ENCODE data around the gene IRS2.

The IRS2 gene

DNA sequence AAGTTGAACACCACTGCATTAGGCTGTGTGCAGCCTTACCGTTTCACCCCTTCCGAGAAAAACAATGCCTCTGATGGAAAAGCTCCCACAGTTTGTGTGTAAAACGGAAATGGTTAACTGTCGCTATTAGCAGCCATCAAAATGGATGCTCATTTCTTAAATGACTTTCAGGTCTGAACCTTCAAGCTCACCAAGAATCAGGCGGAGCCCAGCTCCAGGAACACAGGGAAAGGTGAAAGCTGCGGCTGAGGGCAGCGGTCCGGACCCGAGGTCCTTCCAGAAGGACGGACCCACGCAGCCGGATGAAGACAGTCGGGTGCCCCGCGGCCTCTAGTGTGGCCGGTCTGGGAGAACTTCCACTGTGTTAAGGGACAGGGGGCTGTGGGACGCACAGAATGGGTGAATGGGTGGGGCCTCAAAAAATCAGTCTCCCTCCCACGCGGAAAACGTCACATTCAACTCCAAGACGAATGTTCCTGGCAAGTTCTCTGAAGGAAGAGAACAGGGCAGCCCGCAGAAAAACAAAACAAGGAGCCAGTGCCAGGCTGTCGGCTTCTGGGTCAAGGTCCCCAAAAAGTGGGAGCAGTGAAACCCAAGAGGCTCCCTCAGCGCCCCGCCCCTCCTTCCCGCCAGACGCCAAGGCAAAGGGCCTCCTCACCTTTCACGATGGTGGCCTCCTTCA lies 4.9 kb downstream of the IRS2 start:
- no peaks in the 10 kb centered on the region for H3K9me3 ChIP-seq (ENCODE audit: control insufficient read depth, low read length)
- no peaks in the 10 kb centered on the region for H3K27me3 ChIP-seq (ENCODE audit: control insufficient read depth, insufficient read depth, low read length)
- H3K27ac ChIP-seq = no peak overlapping the region
- peaks cover 3% of the 10 kb centered on the region for H3K4me1 ChIP-seq
- H2AFZ ChIP-seq = no peak overlapping the region
- no peaks in the 10 kb centered on the region for H3K36me3 ChIP-seq (ENCODE audit: control insufficient read depth, insufficient read depth, low read length)
- H3K4me2 ChIP-seq (ENCODE audit: low read length) = no peak overlapping the region
- no peaks in the 10 kb centered on the region for H3K79me2 ChIP-seq
- TF ChIP-seq, protein P1, sequence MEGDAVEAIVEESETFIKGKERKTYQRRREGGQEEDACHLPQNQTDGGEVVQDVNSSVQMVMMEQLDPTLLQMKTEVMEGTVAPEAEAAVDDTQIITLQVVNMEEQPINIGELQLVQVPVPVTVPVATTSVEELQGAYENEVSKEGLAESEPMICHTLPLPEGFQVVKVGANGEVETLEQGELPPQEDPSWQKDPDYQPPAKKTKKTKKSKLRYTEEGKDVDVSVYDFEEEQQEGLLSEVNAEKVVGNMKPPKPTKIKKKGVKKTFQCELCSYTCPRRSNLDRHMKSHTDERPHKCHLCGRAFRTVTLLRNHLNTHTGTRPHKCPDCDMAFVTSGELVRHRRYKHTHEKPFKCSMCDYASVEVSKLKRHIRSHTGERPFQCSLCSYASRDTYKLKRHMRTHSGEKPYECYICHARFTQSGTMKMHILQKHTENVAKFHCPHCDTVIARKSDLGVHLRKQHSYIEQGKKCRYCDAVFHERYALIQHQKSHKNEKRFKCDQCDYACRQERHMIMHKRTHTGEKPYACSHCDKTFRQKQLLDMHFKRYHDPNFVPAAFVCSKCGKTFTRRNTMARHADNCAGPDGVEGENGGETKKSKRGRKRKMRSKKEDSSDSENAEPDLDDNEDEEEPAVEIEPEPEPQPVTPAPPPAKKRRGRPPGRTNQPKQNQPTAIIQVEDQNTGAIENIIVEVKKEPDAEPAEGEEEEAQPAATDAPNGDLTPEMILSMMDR (IDR thresholded peaks at IDR 0.05) = no peak
- H3K4me3 ChIP-seq (ENCODE audit: low read depth, low read length) = no peak overlapping the region
- H3K9ac ChIP-seq = no peak overlapping the region

DNA sequence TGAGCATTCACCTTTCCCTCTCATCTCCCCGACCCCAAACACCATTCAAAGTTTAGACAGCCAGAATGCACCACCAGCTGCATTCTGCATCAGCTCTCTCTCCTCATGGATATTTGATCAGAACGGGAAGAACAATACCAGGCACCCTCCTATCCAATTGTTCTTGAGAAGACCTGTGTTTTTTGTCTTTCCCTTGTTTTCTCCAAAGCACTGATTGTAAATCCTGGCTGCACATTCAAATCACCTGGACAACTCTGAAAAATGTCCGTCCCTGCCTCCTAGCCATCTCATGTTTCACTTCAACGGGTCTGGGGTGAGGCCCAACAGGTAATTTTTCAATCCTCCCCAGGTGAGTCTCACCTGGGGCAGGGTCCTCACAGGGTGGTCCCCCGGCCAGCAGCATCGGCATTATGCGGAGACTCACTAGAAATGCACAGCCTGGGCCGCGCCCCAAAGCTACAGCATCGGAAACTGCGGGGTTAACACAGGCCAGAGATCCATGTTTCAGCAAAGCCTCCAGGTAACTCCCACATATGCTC lies 5.5 kb downstream of the IRS2 start:
- Histone ChIP-seq H3K4me1 (peaks cover 3% of the 10 kb centered on the region), H3K36me3 (ENCODE audit: control insufficient read depth, insufficient read depth, low read length) (no peaks in the 10 kb centered on the region), H3K79me2 (no peaks in the 10 kb centered on the region), H3K4me3 (ENCODE audit: low read depth, low read length) (no peak overlapping the region), H3K4me2 (ENCODE audit: low read length) (peak overlapping the region; percentile 27), H2AFZ (no peak overlapping the region), H3K27me3 (ENCODE audit: control insufficient read depth, insufficient read depth, low read length) (no peaks in the 10 kb centered on the region), H3K27ac (no peak overlapping the region), H3K9ac (no peak overlapping the region), H3K9me3 (ENCODE audit: control insufficient read depth, low read length) (no peaks in the 10 kb centered on the region)
- TF ChIP-seq, protein P1 (IDR thresholded peaks at IDR 0.05) = no peak

DNA sequence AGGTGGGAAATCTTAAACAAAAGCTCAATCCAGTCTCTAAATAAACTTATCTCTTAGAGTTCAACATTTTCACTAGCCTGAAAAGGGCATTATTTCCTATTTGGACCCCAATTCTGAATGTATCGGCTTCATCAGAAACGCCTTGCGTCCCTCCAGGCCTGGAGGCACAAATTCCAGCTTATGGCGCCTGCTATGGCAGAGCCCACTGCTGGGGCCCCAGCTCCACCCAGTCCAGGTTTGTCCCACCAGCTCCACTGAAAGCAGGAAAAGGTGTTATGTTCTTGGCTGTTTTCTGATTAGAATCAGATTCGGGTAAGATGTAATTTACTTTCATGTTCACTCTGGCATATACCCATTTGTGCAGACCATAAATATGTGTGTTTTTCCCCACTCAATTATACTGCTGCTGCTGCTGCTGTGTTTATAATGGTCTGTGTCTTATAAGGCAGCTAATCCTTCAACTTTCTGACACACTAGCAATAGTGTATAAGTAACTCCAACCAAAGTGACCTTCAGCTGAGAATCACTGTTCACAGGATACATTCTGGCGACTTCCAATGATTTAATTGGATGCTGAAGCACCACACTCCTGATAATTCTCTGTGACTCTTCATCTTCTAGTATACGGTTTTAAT lies 6.4 kb downstream of the IRS2 start:
- Histone ChIP-seq H3K79me2 (no peaks in the 10 kb centered on the region), H3K36me3 (ENCODE audit: control insufficient read depth, insufficient read depth, low read length) (no peaks in the 10 kb centered on the region), H3K4me3 (ENCODE audit: low read depth, low read length) (no peak overlapping the region), H3K27me3 (ENCODE audit: control insufficient read depth, insufficient read depth, low read length) (no peaks in the 10 kb centered on the region), H3K9ac (no peak overlapping the region), H3K4me2 (ENCODE audit: low read length) (no peak overlapping the region), H3K27ac (no peak overlapping the region), H2AFZ (no peak overlapping the region), H3K9me3 (ENCODE audit: control insufficient read depth, low read length) (no peaks in the 10 kb centered on the region), H3K4me1 (peaks cover 3% of the 10 kb centered on the region)
- TF ChIP-seq, protein P1 (IDR thresholded peaks at IDR 0.05) = no peak

DNA sequence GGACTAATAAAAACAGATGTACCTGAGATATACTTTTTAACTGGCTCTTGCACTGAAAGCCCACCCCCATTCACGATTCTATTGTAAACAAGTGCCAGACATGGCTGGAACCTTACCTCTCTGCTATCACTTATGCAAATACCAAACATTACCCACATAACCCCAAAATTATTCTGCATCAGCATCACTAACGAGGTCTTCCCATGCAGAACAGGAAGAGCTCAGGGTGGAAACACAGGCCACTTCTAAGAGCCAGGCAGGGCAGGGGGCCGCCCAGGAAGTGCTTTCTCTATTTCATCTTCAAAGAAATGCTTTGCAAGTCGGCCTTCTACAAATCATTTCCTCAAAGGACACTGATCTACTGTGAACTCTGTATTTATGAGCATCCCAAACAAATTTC lies 7.3 kb downstream of the IRS2 start:
- Histone ChIP-seq H3K27ac (no peak overlapping the region), H3K4me3 (ENCODE audit: low read depth, low read length) (no peak overlapping the region), H3K4me2 (ENCODE audit: low read length) (no peak overlapping the region), H3K27me3 (ENCODE audit: control insufficient read depth, insufficient read depth, low read length) (no peaks in the 10 kb centered on the region), H3K79me2 (no peaks in the 10 kb centered on the region), H3K36me3 (ENCODE audit: control insufficient read depth, insufficient read depth, low read length) (no peaks in the 10 kb centered on the region), H3K9me3 (ENCODE audit: control insufficient read depth, low read length) (no peaks in the 10 kb centered on the region), H3K4me1 (peaks cover 3% of the 10 kb centered on the region), H2AFZ (no peak overlapping the region), H3K9ac (no peak overlapping the region)
- TF ChIP-seq, protein P1 (IDR thresholded peaks at IDR 0.05) = no peak
